ENCODE results near the gene RPL4. TPM values are rescaled to one million over a fixed set of nuclear protein-coding genes. Genes with fewer than 3 reads are reported as not detected.

RPL4 gene
- total RNA-seq, 1 experiment from 2014 or later, result 5,336 TPM

- POLR2A ChIA-PET, result interaction anchor here (1.0 kb wide), 1 partner anchor 9 kb away, joined by 3 read pairs; no protein-coding TSS in a partner anchor
- Mint-ChIP-seq H3K9me3 (ENCODE audit: unreplicated experiment) (no peaks in the 10 kb centered on the region), H3K27ac (ENCODE audit: low read depth, unreplicated experiment) (no peak overlapping the region), H3K36me3 (ENCODE audit: insufficient read depth, unreplicated experiment) (peaks cover 35% of the 10 kb centered on the region), H3K4me1 (ENCODE audit: insufficient read depth, unreplicated experiment) (no peaks in the 10 kb centered on the region), H3K4me3 (ENCODE audit: unreplicated experiment) (no peak overlapping the region), H3K27me3 (ENCODE audit: insufficient read depth, unreplicated experiment) (no peaks in the 10 kb centered on the region)
- CTCF ChIA-PET, result interaction anchor here (0.8 kb wide), 1 partner anchor 1117 kb away, joined by 4 read pairs; no protein-coding TSS in a partner anchor
- BruUV-seq (replicated peaks), result no TSS peak
- DNase-seq (ENCODE audit: unreplicated experiment), result no peak
- TF ChIP-seq, protein P1, sequence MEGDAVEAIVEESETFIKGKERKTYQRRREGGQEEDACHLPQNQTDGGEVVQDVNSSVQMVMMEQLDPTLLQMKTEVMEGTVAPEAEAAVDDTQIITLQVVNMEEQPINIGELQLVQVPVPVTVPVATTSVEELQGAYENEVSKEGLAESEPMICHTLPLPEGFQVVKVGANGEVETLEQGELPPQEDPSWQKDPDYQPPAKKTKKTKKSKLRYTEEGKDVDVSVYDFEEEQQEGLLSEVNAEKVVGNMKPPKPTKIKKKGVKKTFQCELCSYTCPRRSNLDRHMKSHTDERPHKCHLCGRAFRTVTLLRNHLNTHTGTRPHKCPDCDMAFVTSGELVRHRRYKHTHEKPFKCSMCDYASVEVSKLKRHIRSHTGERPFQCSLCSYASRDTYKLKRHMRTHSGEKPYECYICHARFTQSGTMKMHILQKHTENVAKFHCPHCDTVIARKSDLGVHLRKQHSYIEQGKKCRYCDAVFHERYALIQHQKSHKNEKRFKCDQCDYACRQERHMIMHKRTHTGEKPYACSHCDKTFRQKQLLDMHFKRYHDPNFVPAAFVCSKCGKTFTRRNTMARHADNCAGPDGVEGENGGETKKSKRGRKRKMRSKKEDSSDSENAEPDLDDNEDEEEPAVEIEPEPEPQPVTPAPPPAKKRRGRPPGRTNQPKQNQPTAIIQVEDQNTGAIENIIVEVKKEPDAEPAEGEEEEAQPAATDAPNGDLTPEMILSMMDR (IDR thresholded peaks at IDR 0.05; ENCODE audit: unreplicated experiment), result no peak
- intact Hi-C loops (cut with micrococcal nuclease), result no loop called here
Observed at GRCh38 chr15:66452420-66452819, 52.2 kb downstream of the RPL4 start.

Small RNAs within 50 kb of the gene (microRNA-seq; reads per million reads assigned to microRNA genes)
- gene MIR4512, result 0.53 reads per million

Other genes with a start within 250 kb of the RPL4 start
- gene DIS3L, start 211.3 kb downstream of the RPL4 start, total RNA-seq (2022), result 35.6 and 42.8 TPM in 2 replicates
- gene TIPIN, start 148.2 kb downstream of the RPL4 start, total RNA-seq (2022), result 16.1 and 17.1 TPM in 2 replicates
- gene MAP2K1, start 117.9 kb downstream of the RPL4 start, total RNA-seq (2022), result 108 and 115 TPM in 2 replicates
- gene SNAPC5, start 7.1 kb downstream of the RPL4 start, total RNA-seq (2022), result 22.9 and 24.6 TPM in 2 replicates
- 20.8 and 27.4 TPM in 2 replicates for gene ZWILCH, start 471 bp upstream of the RPL4 start, total RNA-seq (2022)
- not detected in 2 replicates for gene LCTL, start 61.1 kb upstream of the RPL4 start, total RNA-seq (2022)
- not detected in 2 replicates for gene SMAD6, start 197.4 kb upstream of the RPL4 start, total RNA-seq (2022)